Stimulated activated CD4-positive, alpha-beta T cell treated with anti-CD3 and anti-CD28 coated beads, Interleukin-15, amount 100 ng/mL, for 48 hours (primary cell): ENCODE measurements around the gene TAF4.

ENCODE experiments used
- DNase-seq, 2 donors: peaks; one replicate each; pipeline ENCODE4 v3.0.0-alpha.2; 2020; ENCODE audit warnings: low read depth in 2 of 2

Gene TAF4

DNA sequence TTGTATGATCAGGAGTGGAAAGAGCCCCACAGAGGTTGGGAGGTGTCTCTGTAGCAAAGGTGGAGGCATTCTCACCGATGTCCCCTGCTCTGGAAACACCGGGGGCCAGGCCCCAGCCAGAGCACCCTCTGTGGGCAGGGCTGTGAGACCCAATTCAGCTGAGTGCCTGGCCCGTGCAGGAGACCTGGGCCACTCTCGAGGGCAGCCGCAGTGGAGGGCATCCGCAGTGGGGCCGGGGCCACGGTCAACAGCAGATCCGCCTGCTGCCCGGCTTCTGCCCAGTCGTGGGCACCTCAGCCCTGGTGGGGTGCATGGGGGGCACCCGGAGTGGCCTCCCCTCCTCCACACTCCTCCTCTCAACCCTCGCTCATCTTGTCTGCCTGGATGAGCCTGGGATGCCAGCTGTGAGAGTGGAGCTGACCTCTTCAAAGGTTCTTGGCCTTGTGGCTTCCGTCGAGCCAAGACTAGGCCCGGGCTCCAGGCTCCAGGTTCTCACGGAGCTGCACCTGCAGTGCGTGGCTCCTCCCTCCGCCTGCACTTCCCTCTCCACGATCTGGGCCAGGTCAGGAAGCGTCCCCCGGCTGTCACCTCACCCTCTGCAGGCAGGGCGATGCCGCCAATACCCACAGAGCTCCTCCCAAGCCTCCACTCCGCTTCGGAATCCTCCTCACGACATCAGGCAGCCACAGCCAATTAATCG is 134.8 kb downstream of the TAF4 start:
- no peak for DNase-seq

DNA sequence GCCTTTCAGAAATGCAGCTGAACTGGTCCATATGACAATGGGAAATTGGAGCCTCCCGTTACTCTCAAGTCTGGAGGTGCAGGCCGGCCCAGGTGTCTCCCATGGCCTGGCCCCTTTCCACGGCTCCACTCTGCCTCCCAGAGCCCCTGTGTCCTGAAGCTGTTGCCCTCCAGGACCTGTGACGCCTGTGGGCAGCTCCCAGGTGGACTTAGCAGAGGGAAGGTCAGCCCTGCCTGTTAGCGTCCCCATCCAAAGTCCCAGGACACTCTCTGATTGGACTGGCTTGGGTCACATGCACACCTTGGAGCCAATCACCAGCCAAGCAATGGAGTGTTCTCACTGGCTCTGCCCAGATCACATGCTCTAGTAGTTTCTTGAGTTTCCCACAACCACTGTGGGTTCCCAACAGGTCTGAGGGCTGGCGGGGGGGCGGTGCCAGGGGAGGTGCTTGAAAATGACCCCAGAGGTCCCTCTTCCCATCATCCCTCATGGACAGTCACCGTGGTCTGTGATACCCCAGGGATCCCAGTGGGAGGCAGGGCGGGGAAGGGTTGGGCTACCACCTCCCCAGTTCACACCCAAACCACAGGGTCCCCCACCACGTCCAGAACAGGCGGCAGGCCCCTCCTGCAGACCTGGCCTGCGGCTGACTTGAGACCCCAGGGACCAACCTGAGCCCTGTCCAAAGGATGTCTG is 135.6 kb downstream of the TAF4 start:
- no peak for DNase-seq

DNA sequence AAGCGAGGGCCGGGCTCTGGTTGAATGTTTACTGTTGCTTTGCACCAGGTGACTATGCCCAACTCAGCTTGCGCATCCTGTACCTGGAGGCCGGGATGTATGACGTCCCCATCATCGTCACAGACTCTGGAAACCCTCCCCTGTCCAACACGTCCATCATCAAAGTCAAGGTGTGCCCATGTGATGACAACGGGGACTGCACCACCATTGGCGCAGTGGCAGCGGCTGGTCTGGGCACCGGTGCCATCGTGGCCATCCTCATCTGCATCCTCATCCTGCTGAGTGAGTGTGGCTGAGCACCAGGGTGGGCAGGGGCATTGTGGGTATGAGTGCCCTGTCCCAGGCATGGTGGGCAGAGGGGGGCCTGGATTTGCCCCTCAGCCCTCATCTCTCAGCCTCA is 136.1 kb downstream of the TAF4 start:
- no peak for DNase-seq

DNA sequence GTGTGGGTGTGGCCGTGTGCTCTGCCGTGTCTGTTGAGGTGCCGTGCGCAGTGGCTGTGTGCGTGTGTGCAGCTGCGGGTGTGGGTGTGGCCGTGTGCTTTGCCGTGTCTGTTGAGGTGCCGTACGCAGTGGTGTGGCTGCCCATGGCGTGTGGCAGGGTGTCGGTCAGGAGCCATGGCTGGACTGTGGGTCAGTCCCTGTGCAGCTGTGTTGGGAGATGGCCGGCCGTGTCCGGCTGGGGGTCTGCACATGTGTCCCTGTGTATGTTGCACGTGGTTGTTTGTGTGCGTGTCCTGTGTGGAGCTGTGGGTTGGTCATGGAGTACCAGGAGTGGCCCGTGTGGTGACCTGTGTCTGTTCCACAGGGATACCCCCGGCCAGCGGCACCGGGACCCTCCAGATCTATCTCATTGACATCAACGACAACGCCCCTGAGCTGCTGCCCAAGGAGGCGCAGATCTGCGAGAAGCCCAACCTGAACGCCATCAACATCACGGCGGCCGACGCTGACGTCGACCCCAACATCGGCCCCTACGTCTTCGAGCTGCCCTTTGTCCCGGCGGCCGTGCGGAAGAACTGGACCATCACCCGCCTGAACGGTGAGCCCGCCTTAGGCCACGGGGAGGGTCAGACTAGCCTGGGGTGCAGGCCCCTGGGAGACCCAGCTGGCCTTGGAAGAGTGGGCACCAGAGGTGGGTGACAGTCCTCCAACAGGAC is 137.7 kb downstream of the TAF4 start:
- DNase-seq: no peak

DNA sequence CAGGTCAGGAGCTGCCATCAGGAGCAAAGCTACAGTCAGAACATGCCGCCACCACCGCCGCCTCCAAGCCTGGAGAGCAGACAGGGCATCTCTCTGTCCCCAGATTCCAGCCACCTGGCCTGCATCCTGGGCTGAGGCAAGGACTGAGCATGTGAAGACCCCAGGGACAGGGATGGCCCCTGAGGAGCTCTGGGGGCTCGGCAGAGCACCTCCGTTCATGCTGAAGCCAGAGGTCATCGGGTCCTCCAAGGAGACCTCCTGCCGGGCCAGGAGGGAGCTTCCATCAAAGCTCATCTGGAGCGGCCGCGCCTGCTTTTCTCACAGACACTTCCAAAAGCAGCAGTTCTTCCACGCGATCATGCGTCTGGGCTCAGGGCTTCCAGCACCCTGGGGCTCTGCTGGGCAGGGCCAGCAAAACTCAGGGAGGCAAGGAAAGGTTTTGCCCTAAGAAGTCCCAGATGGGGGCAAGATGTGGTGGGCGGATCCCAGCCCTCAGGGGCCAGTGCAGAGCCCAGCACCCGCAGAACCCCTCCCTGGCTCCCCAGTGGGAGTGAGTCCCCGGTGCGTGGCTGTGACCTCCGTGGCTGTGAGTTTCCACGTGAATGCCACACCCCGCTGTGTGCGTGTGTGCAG is 138.4 kb downstream of the TAF4 start:
- DNase-seq: no peak

DNA sequence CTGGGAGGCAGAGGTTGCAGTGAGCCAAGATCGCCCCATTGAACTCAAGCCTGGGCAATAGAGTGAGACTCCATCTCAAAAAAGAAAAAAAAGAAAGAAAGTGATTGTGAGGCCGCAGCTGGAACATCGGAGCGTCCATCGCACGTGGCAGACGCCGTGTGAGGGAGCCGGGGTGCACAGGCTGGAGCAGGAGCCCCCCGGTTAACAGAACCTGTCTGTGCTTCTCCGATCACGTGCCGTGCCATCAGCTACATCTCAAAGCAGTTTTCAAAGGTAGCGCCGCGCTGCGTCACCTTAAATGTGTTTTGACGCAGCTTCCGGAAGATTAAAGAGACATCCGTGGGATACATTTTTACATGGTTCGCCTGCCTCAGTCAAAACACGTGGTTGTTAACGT is 138.9 kb downstream of the TAF4 start:
- no peak for DNase-seq

DNA sequence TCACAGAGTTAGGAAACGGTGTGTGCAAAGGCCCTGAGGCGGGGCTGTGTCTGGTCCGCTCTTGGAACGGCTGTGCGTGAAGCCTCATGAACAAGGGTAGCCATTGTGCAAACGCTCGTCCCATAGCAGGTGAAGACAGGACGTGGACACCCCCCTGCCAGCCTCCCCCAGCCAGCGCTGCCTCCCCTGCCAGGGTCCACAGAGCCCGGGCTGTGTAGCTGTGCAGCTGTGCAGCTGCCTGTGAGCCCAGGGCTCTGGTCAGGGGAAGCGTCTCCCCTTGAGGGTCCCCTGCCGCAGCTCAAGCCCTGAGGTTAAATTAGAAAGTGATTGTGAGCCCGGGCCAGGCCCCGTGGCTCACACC is 139.4 kb downstream of the TAF4 start:
- DNase-seq: no peak

DNA sequence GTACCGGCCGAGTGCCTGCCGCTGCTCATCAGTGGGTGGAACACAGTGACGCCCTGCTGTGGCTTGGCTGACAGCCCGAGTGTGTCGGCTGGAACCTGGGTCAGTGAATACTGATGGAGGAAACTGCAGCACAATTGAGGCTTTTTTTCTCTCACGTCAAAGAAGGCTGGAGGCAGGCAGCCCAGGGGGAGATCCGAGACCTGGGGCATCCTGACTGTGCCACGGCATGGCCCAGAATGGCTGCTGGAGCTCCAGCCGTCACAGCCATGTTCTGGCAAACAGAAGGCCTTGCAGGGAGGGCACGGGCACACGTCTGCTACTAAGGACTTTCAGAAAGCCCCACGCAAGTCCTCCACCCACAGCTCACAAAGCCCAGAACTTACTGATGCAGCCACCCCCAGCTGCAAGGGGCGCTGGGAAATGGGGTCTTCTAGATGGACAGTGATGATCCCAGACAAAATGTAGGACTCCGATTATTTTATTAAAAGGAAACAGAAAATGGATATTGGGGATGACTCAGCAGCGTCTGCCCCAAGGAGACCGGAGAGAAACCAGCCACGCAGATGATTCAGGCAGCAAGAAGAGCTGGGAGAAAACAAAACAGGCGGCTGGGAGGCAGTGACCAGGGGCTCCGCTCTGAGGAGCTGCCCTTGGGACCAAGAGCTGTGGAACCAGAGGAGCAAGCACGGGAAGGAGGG is 140.0 kb downstream of the TAF4 start:
- DNase-seq: no peak

DNA sequence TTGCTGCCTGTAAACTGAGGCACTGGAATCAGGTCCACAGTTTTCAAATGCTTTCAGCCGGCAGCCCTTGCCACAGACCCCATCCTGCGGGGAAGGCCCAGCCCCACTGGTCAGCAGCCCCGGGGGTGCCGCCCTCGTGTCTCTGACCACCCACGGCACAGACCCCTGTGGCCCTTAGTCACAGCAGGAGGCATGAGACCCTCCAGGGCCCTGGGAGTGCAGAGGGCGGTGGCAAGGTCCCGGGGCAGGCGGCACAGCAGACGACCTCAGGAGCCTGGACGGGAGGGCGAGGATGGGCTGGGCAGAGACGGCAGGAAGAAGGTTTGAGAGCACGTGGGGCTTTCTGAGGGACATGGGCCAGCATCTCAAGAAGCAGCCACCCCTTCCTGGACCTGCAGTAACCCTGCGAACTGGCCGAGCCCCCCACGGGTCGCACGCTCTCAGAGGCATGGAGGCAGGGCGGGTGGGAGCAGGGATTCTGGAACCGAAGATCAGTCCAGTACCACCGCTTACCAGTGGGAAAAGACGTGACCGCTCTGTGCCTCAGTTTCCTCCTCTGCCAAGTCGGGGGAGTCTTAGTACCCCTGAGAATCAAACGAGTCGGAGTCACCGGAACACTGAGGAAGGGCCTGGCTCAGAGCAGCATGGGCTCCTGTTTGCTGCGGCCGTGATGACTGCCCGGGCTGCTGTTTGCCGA is 140.7 kb downstream of the TAF4 start:
- DNase-seq: no peak
